ENCODE measurements around the gene UBE2L3.

DNA sequence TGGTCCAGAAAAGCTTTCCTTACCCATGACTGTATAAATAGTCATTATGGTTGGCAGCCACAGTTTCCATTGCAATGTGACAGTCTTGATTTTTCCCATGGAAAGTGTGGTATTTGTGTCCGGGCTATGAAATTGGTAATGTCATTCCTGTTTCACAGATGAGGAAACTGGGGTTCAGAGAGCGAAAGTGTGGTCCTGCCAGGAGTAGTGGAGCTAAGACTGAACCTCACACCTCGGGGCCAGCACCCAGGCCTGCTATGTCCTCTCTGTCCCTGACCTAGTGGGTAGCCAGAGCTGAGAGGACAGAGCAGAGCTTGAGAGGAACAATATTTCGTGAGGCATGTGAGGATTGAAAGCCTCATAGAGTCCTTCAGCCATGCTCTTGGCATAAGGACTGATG, 63.5 kb downstream of the UBE2L3 start:
- TF ChIP-seq, protein P1, sequence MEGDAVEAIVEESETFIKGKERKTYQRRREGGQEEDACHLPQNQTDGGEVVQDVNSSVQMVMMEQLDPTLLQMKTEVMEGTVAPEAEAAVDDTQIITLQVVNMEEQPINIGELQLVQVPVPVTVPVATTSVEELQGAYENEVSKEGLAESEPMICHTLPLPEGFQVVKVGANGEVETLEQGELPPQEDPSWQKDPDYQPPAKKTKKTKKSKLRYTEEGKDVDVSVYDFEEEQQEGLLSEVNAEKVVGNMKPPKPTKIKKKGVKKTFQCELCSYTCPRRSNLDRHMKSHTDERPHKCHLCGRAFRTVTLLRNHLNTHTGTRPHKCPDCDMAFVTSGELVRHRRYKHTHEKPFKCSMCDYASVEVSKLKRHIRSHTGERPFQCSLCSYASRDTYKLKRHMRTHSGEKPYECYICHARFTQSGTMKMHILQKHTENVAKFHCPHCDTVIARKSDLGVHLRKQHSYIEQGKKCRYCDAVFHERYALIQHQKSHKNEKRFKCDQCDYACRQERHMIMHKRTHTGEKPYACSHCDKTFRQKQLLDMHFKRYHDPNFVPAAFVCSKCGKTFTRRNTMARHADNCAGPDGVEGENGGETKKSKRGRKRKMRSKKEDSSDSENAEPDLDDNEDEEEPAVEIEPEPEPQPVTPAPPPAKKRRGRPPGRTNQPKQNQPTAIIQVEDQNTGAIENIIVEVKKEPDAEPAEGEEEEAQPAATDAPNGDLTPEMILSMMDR (IDR thresholded peaks at IDR 0.05): no peak
- no peak for TF ChIP-seq POLR2A (IDR thresholded peaks at IDR 0.05)

Measured in right lobe of liver (tissue), 4 donors.